Liver (tissue), 3 donors: ENCODE data around the gene F12.

ENCODE experiments used
- CTCF ChIP-seq: fragments of 150-350 bp; IDR thresholded peaks from 2 replicates; pipeline ENCODE4 v1.5.1; 2017; ENCODE audit warnings: improper control_type of control experiment, low read depth, low read length; ENCODE audit not compliant: missing input control
- FOXA2 ChIP-seq: IDR thresholded peaks from 2 replicates; pipeline ENCODE4 v1.6.1; 2016; ENCODE audit warnings: antibody characterized with exemption
- MAX ChIP-seq: IDR thresholded peaks from 2 replicates; pipeline ENCODE4 v1.6.1; 2016; ENCODE audit warnings: antibody characterized with exemption
- RXRA ChIP-seq, 2 donors: IDR thresholded peaks; 2 replicates each; pipeline ENCODE4 v1.6.1; 2017 to 2018; ENCODE audit warnings: antibody characterized with exemption in 2 of 2, mild to moderate bottlenecking in 1 of 2
- TAF1 ChIP-seq: conservative IDR thresholded peaks from 2 replicates; pipeline ENCODE4 v1.6.1; 2016; ENCODE audit warnings: antibody characterized with exemption, mild to moderate bottlenecking
- YY1 ChIP-seq: IDR thresholded peaks from 2 replicates; pipeline ENCODE4 v1.6.1; 2016; ENCODE audit warnings: antibody characterized with exemption, mild to moderate bottlenecking
- donor health status: healthy.
- donor health status: healthy.

- TF ChIP-seq CTCF, result no peak
- TF ChIP-seq FOXA2, result no peak
- TF ChIP-seq TAF1, result no peak
- no peak for TF ChIP-seq RXRA (IDR thresholded peaks at IDR 0.05)
- TF ChIP-seq MAX, result no peak
- no peak for TF ChIP-seq YY1
Observed at GRCh38 chr5:177385720-177386119, 23.6 kb downstream of the F12 start.
